Measurements from ENCODE around the gene PIP4K2A. TPM values are rescaled to one million over a fixed set of nuclear protein-coding genes. Genes with fewer than 3 reads are reported as not detected.
"Not testable (repeated sequence)": the region's sequence is repeated elsewhere in the genome, so short reads cannot be mapped to it uniquely, and the experiment has no call there.

PIP4K2A gene
- total and polyA plus RNA-seq, 4 donors, result 38.9 to 60.4 (median 42.4) TPM

GRCh38 chr10:22518167-22518724, 196.1 kb downstream of the PIP4K2A start:
- WGBS (ENCODE audit: insufficient coverage), result no CpG with 5 or more reads among the region's 3 CpGs
- H3K27ac ChIP-seq (ENCODE audit: low read depth, low read length), result no peak overlapping the region

DNA sequence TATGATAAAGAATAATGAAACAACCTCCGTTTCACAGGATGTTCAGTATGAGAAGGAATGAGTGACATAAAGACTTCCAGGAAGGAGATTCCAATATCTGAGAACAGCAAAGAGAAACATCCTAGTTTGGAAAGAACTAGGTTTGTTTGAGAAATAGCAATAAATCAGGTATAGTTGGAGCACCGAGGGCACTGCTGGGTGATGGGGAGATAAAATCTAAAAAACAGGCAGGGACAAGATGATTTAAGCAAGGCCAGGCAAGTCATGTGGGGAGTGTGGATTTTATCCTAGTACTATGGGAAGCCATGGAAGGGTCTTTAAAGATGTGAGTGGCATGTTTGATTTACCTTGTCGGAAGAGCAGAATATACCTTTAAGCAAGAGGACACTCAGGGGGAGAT, 199.4 kb downstream of the PIP4K2A start:
- Histone ChIP-seq H3K9me3 (ENCODE audit: control insufficient read depth, insufficient read depth, low read length) (no peaks in the 10 kb centered on the region), H3K36me3 (ENCODE audit: control insufficient read depth, insufficient read depth, low read length) (no peaks in the 10 kb centered on the region), H3K4me1 (ENCODE audit: control insufficient read depth, insufficient read depth, low read length) (peaks cover 6% of the 10 kb centered on the region), H3K27me3 (ENCODE audit: control insufficient read depth, insufficient read depth, low read length) (no peaks in the 10 kb centered on the region), H3K27ac (ENCODE audit: low read depth, low read length) (no peak overlapping the region), H3K4me3 (ENCODE audit: low read depth, low read length) (no peak overlapping the region)
- 81% methylated on average over 2 of the region's 3 CpGs for WGBS (ENCODE audit: insufficient coverage)
- no peak for DNase-seq (ENCODE audit: low read depth in 4 of 6, low spot score in 6 of 6)

More at GRCh38 chr10:22518167-22518724, 196.1 kb downstream of the PIP4K2A start:
- no peak for DNase-seq (ENCODE audit: low read depth in 4 of 6, low spot score in 6 of 6)
- Histone ChIP-seq H3K36me3 (ENCODE audit: control insufficient read depth, insufficient read depth, low read length) (no peaks in the 10 kb centered on the region), H3K27me3 (ENCODE audit: control insufficient read depth, insufficient read depth, low read length) (no peaks in the 10 kb centered on the region), H3K4me3 (ENCODE audit: low read depth, low read length) (no peak overlapping the region), H3K4me1 (ENCODE audit: control insufficient read depth, insufficient read depth, low read length) (peaks cover 6% of the 10 kb centered on the region), H3K9me3 (ENCODE audit: control insufficient read depth, insufficient read depth, low read length) (no peaks in the 10 kb centered on the region)

DNA sequence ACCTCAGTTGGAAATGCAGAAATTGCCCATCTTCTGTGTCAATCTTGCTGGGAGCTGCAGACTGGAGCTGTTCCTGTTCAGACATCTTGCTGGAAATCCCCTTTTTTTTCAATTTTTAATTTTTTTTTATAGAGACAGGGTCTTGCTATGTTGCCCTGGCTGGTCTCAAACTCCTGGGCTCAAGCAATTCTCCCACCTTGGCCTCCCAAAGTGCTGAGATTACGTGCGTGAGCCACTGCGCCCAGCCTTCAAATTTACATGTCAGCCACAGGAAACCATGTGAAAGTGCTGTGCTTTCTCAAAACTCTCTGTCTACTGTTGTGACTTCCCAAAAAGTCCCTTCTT, 200.0 kb downstream of the PIP4K2A start:
- not testable (repeated sequence) for H3K27me3 ChIP-seq (ENCODE audit: control insufficient read depth, insufficient read depth, low read length); H3K4me3 ChIP-seq (ENCODE audit: low read depth, low read length); H3K27ac ChIP-seq (ENCODE audit: low read depth, low read length); H3K4me1 ChIP-seq (ENCODE audit: control insufficient read depth, insufficient read depth, low read length); H3K36me3 ChIP-seq (ENCODE audit: control insufficient read depth, insufficient read depth, low read length); H3K9me3 ChIP-seq (ENCODE audit: control insufficient read depth, insufficient read depth, low read length); DNase-seq (ENCODE audit: low read depth in 4 of 6, low spot score in 6 of 6)
- 100% methylated on average over 3 of the region's 3 CpGs for WGBS (ENCODE audit: insufficient coverage)

- WGBS (ENCODE audit: insufficient coverage), result 41% methylated on average over 19 of the region's 19 CpGs
- H3K36me3 ChIP-seq (ENCODE audit: control insufficient read depth, insufficient read depth, low read length); H3K4me3 ChIP-seq (ENCODE audit: low read depth, low read length); H3K27me3 ChIP-seq (ENCODE audit: control insufficient read depth, insufficient read depth, low read length); DNase-seq (ENCODE audit: low read depth in 4 of 6, low spot score in 6 of 6); H3K27ac ChIP-seq (ENCODE audit: low read depth, low read length); H3K4me1 ChIP-seq (ENCODE audit: control insufficient read depth, insufficient read depth, low read length); H3K9me3 ChIP-seq (ENCODE audit: control insufficient read depth, insufficient read depth, low read length): not testable (repeated sequence)
Observed at GRCh38 chr10:22513483-22514413, 200.6 kb downstream of the PIP4K2A start.

GRCh38 chr10:22512015-22512414, 202.4 kb downstream of the PIP4K2A start:
- H3K4me3 ChIP-seq (ENCODE audit: low read depth, low read length); H3K27me3 ChIP-seq (ENCODE audit: control insufficient read depth, insufficient read depth, low read length); H3K36me3 ChIP-seq (ENCODE audit: control insufficient read depth, insufficient read depth, low read length); DNase-seq (ENCODE audit: low read depth in 4 of 6, low spot score in 6 of 6); H3K4me1 ChIP-seq (ENCODE audit: control insufficient read depth, insufficient read depth, low read length); H3K9me3 ChIP-seq (ENCODE audit: control insufficient read depth, insufficient read depth, low read length); H3K27ac ChIP-seq (ENCODE audit: low read depth, low read length): not testable (repeated sequence)
- WGBS (ENCODE audit: insufficient coverage), result 82% methylated on average over 3 of the region's 5 CpGs

GRCh38 chr10:22508214-22508613, 206.2 kb downstream of the PIP4K2A start:
- WGBS (ENCODE audit: insufficient coverage), result 100% methylated on average over 1 of the region's 2 CpGs
- DNase-seq (ENCODE audit: low read depth in 4 of 6, low spot score in 6 of 6); H3K9me3 ChIP-seq (ENCODE audit: control insufficient read depth, insufficient read depth, low read length); H3K27ac ChIP-seq (ENCODE audit: low read depth, low read length); H3K36me3 ChIP-seq (ENCODE audit: control insufficient read depth, insufficient read depth, low read length); H3K4me3 ChIP-seq (ENCODE audit: low read depth, low read length); H3K27me3 ChIP-seq (ENCODE audit: control insufficient read depth, insufficient read depth, low read length); H3K4me1 ChIP-seq (ENCODE audit: control insufficient read depth, insufficient read depth, low read length): not testable (repeated sequence)

DNA sequence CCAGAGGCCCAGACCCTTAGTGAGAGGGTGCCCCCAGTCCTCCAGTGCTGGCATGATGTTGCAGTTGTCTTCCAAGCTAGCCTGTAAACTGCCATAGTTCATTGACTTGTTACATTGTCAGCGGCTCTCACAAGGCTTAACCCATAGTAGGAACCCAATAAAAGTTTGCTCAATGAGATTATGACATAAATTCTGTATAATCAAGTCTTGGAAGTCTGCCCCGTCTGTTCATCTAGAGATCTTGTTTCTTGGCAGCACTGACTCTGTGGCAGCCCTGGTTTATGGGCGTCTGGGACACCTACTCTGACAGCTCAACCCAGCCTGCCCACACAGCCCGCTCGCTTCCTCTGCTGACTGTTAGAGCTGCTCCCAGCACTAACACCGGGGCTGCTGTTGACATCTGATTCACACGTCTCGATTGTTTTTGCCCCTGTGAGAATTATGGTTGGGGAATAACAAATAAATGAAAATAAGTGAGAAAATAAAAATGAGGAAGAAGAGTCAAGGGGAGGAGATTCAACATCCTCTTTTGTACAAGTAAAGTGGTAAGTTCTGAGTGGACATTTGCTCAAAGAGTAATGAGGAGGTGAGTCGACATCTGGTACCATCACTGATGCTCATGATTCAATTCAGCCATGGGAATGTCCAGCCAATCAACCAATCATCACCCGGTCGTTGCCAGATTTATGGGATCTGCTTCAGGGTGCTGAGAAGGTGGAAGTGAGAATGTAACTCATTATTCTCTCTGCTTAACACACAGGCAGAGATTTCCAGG, 208.3 kb downstream of the PIP4K2A start:
- H3K9me3 ChIP-seq (ENCODE audit: control insufficient read depth, insufficient read depth, low read length), result no peaks in the 10 kb centered on the region
- no peak overlapping the region for H3K4me3 ChIP-seq (ENCODE audit: low read depth, low read length)
- no peaks in the 10 kb centered on the region for H3K36me3 ChIP-seq (ENCODE audit: control insufficient read depth, insufficient read depth, low read length)
- no peak for DNase-seq (ENCODE audit: low read depth in 4 of 6, low spot score in 6 of 6)
- H3K27ac ChIP-seq (ENCODE audit: low read depth, low read length), result no peak overlapping the region
- H3K27me3 ChIP-seq (ENCODE audit: control insufficient read depth, insufficient read depth, low read length), result peaks cover 2% of the 10 kb centered on the region
- 75% methylated on average over 6 of the region's 11 CpGs for WGBS (ENCODE audit: insufficient coverage)
- no peaks in the 10 kb centered on the region for H3K4me1 ChIP-seq (ENCODE audit: control insufficient read depth, insufficient read depth, low read length)

- Histone ChIP-seq H3K9me3 (ENCODE audit: control insufficient read depth, insufficient read depth, low read length) (no peaks in the 10 kb centered on the region), H3K4me1 (ENCODE audit: control insufficient read depth, insufficient read depth, low read length) (no peaks in the 10 kb centered on the region), H3K4me3 (ENCODE audit: low read depth, low read length) (no peak overlapping the region), H3K27ac (ENCODE audit: low read depth, low read length) (no peak overlapping the region), H3K36me3 (ENCODE audit: control insufficient read depth, insufficient read depth, low read length) (no peaks in the 10 kb centered on the region), H3K27me3 (ENCODE audit: control insufficient read depth, insufficient read depth, low read length) (peaks cover 2% of the 10 kb centered on the region)
- no peak for DNase-seq (ENCODE audit: low read depth in 4 of 6, low spot score in 6 of 6)
- WGBS (ENCODE audit: insufficient coverage), result 88% methylated on average over 3 of the region's 4 CpGs
Observed at GRCh38 chr10:22504766-22505165, 209.6 kb downstream of the PIP4K2A start.

DNA sequence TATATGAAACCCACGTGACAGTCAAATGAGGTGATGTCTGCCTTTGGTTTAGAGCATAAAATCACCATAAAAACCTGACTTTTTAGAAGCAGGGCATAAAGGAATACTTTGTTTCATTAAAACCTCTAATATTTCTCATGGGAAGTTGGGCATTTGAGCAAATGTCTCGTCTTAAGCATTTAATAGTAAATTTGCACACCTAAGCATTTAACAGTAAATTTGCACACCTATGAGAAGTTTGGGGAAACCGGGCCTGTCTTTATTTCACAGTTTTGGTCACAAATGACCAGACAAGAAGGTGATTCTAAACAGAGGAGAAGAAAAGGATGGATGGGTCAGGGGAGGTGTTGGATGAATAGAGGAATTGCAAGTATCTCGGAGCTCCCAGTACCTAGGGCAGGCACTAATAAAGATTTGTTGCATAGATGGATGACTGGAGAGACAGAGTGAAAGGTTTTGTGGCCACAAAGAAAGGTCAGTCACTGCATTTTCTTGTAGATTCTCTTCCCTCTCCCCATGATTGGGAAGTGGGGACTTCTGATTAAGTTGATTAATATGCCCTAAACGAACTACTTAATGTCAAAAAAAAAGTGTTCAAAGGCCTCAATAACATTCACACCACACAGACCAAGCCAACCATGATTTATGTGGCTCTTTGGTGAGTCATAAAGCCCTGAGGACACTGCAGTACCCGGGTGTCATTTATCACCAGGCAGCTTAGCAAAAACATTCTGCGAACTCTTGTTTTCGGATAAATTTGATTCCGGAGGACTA, 210.9 kb downstream of the PIP4K2A start:
- Histone ChIP-seq H3K27ac (ENCODE audit: low read depth, low read length) (no peak overlapping the region), H3K36me3 (ENCODE audit: control insufficient read depth, insufficient read depth, low read length) (no peaks in the 10 kb centered on the region), H3K27me3 (ENCODE audit: control insufficient read depth, insufficient read depth, low read length) (peaks cover 4% of the 10 kb centered on the region), H3K4me3 (ENCODE audit: low read depth, low read length) (no peak overlapping the region), H3K4me1 (ENCODE audit: control insufficient read depth, insufficient read depth, low read length) (no peaks in the 10 kb centered on the region), H3K9me3 (ENCODE audit: control insufficient read depth, insufficient read depth, low read length) (no peaks in the 10 kb centered on the region)
- no peak for DNase-seq (ENCODE audit: low read depth in 4 of 6, low spot score in 6 of 6)
- WGBS (ENCODE audit: insufficient coverage), result 70% methylated on average over 2 of the region's 9 CpGs
